Measurements from ENCODE around the gene ASCC3.

ASCC3 gene

GRCh38 chr6:100730001-100730980 is 150.8 kb downstream of the ASCC3 start:
- no peak for DNase-seq (ENCODE audit: low spot score)

- peak; percentile 4 for DNase-seq (ENCODE audit: low spot score)
Measured at GRCh38 chr6:100726666-100727065, 154.5 kb downstream of the ASCC3 start.

GRCh38 chr6:100724696-100725095 is 156.4 kb downstream of the ASCC3 start:
- no peak for DNase-seq (ENCODE audit: low spot score)

- DNase-seq (ENCODE audit: low spot score): no peak
Measured at GRCh38 chr6:100724222-100724621, 156.9 kb downstream of the ASCC3 start.

- DNase-seq (ENCODE audit: low spot score): no peak
Measured at GRCh38 chr6:100721256-100721655, 159.9 kb downstream of the ASCC3 start.

GRCh38 chr6:100719883-100720682 is 161.0 kb downstream of the ASCC3 start:
- DNase-seq (ENCODE audit: low spot score): peak; percentile 11

GRCh38 chr6:100712997-100713396 is 168.1 kb downstream of the ASCC3 start:
- DNase-seq (ENCODE audit: low spot score): no peak

- no peak for DNase-seq (ENCODE audit: low spot score)
Measured at GRCh38 chr6:100706491-100706890, 174.6 kb downstream of the ASCC3 start.

- DNase-seq (ENCODE audit: low spot score): no peak
Measured at GRCh38 chr6:100704961-100705360, 176.2 kb downstream of the ASCC3 start.

GRCh38 chr6:100701728-100702127 is 179.4 kb downstream of the ASCC3 start:
- no peak for DNase-seq (ENCODE audit: low spot score)

- DNase-seq (ENCODE audit: low spot score): no peak
Measured at GRCh38 chr6:100700009-100700408, 181.1 kb downstream of the ASCC3 start.

GRCh38 chr6:100695445-100695844 is 185.7 kb downstream of the ASCC3 start:
- DNase-seq (ENCODE audit: low spot score): no peak

- no peak for DNase-seq (ENCODE audit: low spot score)
Measured at GRCh38 chr6:100693249-100693927, 187.7 kb downstream of the ASCC3 start.

- DNase-seq (ENCODE audit: low spot score): no peak
Measured at GRCh38 chr6:100691972-100692371, 189.2 kb downstream of the ASCC3 start.

GRCh38 chr6:100686216-100686615 is 194.9 kb downstream of the ASCC3 start:
- DNase-seq (ENCODE audit: low spot score): no peak

- DNase-seq (ENCODE audit: low spot score): no peak
Measured at GRCh38 chr6:100685747-100686146, 195.4 kb downstream of the ASCC3 start.

GRCh38 chr6:100680163-100680562 is 201.0 kb downstream of the ASCC3 start:
- DNase-seq (ENCODE audit: low spot score): no peak

- no peak for DNase-seq (ENCODE audit: low spot score)
Measured at GRCh38 chr6:100678027-100678426, 203.1 kb downstream of the ASCC3 start.

- no peak for DNase-seq (ENCODE audit: low spot score)
Measured at GRCh38 chr6:100677240-100677639, 203.9 kb downstream of the ASCC3 start.

- no peak for DNase-seq (ENCODE audit: low spot score)
Measured at GRCh38 chr6:100673641-100674040, 207.5 kb downstream of the ASCC3 start.

GRCh38 chr6:100671740-100672139 is 209.4 kb downstream of the ASCC3 start:
- no peak for DNase-seq (ENCODE audit: low spot score)

GRCh38 chr6:100670056-100670455 is 211.1 kb downstream of the ASCC3 start:
- DNase-seq (ENCODE audit: low spot score): no peak

Data from AG08395 (cell line).